Esophagus mucosa (tissue), 1 donor: ENCODE data around the gene CXXC5. TPM values are rescaled to one million over a fixed set of nuclear protein-coding genes. Genes with fewer than 3 reads are reported as not detected.
"Not testable (repeated sequence)": the region's sequence is repeated elsewhere in the genome, so short reads cannot be mapped to it uniquely, and the experiment has no call there.

ENCODE experiments used
- ATAC-seq: fragments of 200-7000 bp; cut with Tn5 transposase; one replicate; pipeline ENCODE4 v1.9.1; 2020
- total RNA-seq: library from RNA; stranded (reverse); gene quantifications from one replicate; pipeline ENCODE4 v1.2.4, GENCODE V29; 2023
- donor health status: DM: yes; HTN: yes; CAD: no.

CXXC5 gene
- total RNA-seq, 1 donor from 2014 or later, result 22.6 TPM

DNA sequence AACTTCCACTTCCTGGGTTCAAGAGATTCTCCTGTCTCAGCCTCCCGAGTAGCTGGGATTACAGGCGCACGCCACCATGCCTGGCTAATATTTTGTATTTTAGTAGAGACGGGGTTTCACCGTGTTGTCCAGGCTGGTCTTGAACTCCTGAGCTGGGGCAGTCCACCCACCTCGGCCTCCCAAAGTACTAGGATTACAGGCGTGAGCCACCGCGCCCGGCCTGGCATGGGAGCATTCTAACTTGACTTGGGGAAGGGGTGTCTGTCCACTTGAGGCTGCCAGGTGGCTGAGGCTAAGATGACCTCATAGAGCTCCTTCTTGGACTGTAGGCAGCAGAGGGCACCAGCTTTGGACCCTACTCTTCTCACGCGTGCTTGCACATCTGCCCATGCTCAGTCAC, 65.7 kb downstream of the CXXC5 start:
- not testable (repeated sequence) for ATAC-seq

GRCh38 chr5:139717221-139717620, 69.1 kb downstream of the CXXC5 start:
- no peak for ATAC-seq

DNA sequence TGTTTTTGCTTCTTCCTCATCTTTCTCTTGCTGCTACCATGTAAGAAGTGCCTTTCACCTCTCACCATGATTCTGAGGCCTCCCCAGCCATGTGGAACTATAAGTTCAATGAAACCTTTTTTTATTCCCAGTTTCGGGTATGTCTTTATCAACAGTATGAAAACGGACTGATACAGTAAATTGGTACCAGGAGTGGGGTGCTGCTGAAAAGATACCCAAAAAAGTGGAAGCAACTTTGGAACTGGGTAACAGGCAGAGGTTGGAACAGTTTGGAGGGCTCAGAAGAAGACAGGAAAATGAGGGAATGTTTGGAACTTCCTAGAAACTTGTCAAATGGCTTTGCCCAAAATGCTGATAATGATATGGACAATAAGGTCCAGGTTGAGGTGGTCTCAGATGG, 70.3 kb downstream of the CXXC5 start:
- not testable (repeated sequence) for ATAC-seq

DNA sequence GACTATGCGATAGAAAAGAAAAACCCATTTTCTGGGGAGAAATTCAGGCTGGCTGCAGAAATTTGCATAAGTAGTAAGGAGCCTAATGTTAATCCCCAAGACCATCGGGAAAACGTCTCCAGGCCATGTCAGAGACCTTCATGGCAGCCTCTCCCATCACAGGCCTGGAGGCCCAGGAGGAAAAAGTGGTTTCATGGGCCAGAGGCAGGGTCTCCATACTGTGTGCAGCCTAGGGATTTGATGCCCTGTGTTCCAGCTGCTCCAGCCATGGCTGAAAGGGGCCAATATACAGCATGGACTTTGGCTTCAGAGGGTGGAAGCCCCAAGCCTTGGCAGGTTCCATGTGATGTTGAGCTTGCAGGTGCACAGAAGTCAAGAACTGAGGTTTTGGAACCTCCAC, 71.8 kb downstream of the CXXC5 start:
- not testable (repeated sequence) for ATAC-seq

GRCh38 chr5:139723986-139724587, 75.9 kb downstream of the CXXC5 start:
- no peak for ATAC-seq

DNA sequence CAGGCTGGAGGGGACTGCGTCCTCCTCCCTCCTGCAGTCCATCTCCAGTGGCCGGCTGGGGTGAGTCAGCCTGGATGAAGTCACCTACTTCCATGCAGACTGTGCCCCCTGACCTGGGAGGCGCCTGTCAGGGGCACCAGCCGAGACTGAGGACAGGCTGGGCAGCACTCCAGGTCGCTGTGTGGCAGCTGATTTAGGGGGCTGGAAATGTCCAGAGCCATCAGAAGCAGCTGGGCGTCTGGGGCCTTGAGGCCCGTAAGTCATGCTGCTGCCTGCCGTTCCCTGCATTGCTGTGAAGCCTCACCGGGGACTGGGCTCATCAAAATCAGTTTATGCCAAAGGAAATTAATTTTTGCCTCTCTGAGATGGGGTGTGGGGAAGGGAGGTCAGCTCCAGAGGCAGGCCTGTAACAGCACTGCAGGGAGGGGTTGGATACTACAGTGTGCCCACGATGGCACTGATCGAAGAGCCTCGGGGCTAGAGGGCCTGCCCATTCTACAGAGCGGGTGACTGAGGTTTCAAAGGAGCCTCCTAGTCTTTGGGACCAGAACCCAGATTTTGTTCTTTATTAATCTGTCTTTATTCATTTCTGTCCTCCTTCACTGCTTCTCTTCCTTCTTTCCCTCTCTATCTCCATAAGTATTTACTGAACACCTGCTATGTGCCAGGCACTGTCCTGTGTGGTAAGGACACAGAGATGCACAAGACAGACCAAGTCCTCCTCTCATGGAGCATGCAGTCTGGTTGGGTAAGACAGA, 77.1 kb downstream of the CXXC5 start:
- peak; percentile 26 for ATAC-seq

DNA sequence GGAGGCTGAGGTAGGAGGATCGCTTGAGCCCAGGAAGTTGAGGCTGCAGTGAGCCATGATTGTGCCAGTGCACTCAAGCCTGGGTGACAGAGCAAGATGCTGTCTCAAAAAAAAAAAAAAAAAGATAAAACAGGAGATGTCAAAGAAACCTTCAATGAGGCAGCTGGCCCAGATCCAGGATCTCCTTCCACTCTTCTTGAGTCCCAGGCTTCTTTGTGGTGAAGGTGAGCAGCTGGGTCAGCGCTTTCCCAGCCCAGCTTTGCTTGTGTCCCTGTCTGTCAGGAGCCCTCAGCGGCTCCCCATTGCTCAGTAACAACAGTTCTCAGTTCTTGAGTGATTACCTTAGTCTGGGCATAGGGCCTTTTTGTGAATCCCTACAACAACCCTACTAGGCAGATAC, 78.1 kb downstream of the CXXC5 start:
- ATAC-seq, result no peak

DNA sequence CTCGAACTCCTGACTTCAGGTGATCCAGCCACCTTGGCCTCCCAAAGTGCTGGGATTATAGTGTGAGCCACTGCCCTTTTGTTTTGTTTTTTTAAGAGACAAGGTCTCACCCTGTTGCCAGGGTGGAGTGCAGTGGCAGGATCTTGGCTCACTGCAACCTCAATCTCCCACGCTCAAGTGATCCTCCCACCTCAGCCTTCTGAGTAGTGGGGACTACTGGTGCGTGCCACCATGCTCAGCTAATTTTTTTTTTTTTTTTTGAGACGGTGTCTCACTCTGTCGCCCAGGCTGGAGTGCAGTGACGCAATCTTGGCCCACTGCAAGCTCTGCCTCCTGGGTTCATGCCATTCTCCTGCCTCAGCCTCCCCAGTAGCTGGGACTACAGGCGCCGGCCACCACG, 79.5 kb downstream of the CXXC5 start:
- ATAC-seq, result not testable (repeated sequence)

GRCh38 chr5:139731281-139731680, 83.1 kb downstream of the CXXC5 start:
- no peak for ATAC-seq

- no peak for ATAC-seq
Observed at GRCh38 chr5:139732019-139732418, 83.9 kb downstream of the CXXC5 start.

DNA sequence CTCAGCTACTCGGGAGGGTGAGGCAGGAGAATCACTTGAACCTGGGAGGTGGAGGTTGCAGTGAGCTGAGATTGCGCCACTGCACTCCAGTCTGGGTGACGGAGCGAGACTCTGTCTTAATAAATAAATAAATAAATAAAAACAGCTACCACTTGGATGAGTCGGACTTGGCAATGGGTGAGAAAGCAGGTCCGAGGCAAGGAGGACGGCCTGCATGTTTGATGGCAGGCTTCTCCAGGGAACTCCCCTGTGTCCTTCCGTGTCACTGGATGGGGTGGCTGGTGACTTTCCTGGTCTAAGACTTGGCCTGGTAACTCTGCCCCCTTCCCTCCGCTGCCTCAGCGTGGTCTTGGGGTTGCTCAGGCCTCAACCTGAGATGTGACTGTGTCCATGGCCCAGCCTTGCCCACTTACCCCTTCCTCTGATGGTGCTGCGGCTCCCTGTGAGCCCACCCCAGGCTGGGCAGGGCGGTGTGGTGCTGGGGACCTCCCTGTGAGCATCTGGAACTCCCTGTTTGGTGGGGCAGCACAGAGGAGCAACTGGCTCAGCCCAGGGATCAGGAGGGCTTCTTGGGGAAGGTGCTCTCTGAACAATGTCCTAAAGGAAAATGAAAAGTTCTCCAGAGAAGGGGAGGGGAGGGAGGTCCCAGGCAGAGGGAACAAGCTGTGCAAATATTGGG, 85.0 kb downstream of the CXXC5 start:
- no peak for ATAC-seq

Other genes starting within 250 kb of the CXXC5 start
- 3.7 TPM for gene SPATA24, start 244.3 kb upstream of the CXXC5 start, total RNA-seq
- 2.2 TPM for gene DNAJC18, start 208.8 kb upstream of the CXXC5 start, total RNA-seq
- 5.0 TPM for gene ECSCR, start 185.6 kb upstream of the CXXC5 start, total RNA-seq
- not detected for gene SMIM33, start 177.3 kb upstream of the CXXC5 start, total RNA-seq
- gene STING1, start 165.6 kb upstream of the CXXC5 start, total RNA-seq, result 45.5 TPM
- gene UBE2D2, start 87.0 kb upstream of the CXXC5 start, total RNA-seq, result 119 TPM
- not detected for gene PSD2, start 147.5 kb downstream of the CXXC5 start, total RNA-seq